Adrenal gland (tissue), 12 donors: ENCODE data around the gene ATP6V1G1. TPM values are rescaled to one million over a fixed set of nuclear protein-coding genes. Genes with fewer than 3 reads are reported as not detected.
"Not testable (repeated sequence)": the region's sequence is repeated elsewhere in the genome, so short reads cannot be mapped to it uniquely, and the experiment has no call there.

Experiments
- DNase-seq, 7 donors: peaks; one replicate each; pipeline ENCODE4 v3.0.0-alpha.2; 2019 to 2020
- H3K27ac ChIP-seq, 5 donors: fragments of 200-600 bp; sonication (generic) in 4 of 5; 1 replicate in 3 of 5; 2 replicates in 2 of 5; pipeline versions ENCODE4 v1.5.1 to v1.8.0; 2016 to 2020; ENCODE audit warnings: mild to moderate bottlenecking in 1 of 5
- H3K27me3 ChIP-seq: fragments of 200-600 bp; 2 replicates; pipeline ENCODE4 v1.8.0; 2021
- H3K36me3 ChIP-seq, 2 donors: fragments of 200-600 bp; replicated peaks in 1 of 2; 1 replicate in 1 of 2; 2 replicates in 1 of 2; pipeline versions ENCODE4 v1.5.1 to v1.8.0; 2018 to 2022
- H3K4me1 ChIP-seq, 2 donors: fragments of 200-600 bp; replicated peaks in 1 of 2; 1 replicate in 1 of 2; 2 replicates in 1 of 2; pipeline versions ENCODE4 v1.5.1 to v1.8.0; 2018 to 2021
- H3K4me3 ChIP-seq, 4 donors: fragments of 200-600 bp; sonication (generic) in 3 of 4; one replicate each; pipeline ENCODE4 v1.5.1; 2016 to 2018
- H3K9me3 ChIP-seq, 3 donors: fragments of 200-600 bp; sonication (generic) in 1 of 3; replicated peaks in 1 of 3; 1 replicate in 2 of 3; 2 replicates in 1 of 3; pipeline versions ENCODE4 v1.5.1 to v1.8.0; 2016 to 2021
- CTCF ChIP-seq, 6 experiments: fragments of 450-650 bp in 4 of 6; fragments of 200-600 bp in 2 of 6; sonication (generic) in 1 of 6; IDR thresholded peaks; 1 replicate in 5 of 6; 2 replicates in 1 of 6; pipeline versions ENCODE4 v1.5.1 to v1.8.0; 2016 to 2021; ENCODE audit warnings: antibody characterized with exemption in 6 of 6, mild to moderate bottlenecking in 2 of 6, moderate library complexity in 1 of 6
- POLR2A ChIP-seq, 2 donors: fragments of 450-650 bp; IDR thresholded peaks; one replicate each; pipeline ENCODE4 v1.6.1; 2017; ENCODE audit warnings: antibody characterized with exemption in 2 of 2, mild to moderate bottlenecking in 2 of 2, moderate library complexity in 1 of 2
- WGBS, 4 donors: extraction: QIAGEN DNeasy Blood & Tissue Kit in 2 of 4; methylation state at CpG; one replicate each; pipeline versions ENCODE4 v1.1.5 to v1.1.7; 2013 to 2017; 5-methylcytosine and 5-hydroxymethylcytosine counted together
- intact Hi-C, 2 donors: fragments of 100-400 bp; cut with DNase I; formaldehyde crosslinking; loops; one replicate each; pipeline versions ENCODE4 v1.14.1 to v1.15.0; 2022 to 2023
- polyA plus RNA-seq, 3 donors: library from polyadenylated mRNA; stranded (reverse); fragments of 200-250 nt in 2 of 3; fragments of 350-450 nt in 1 of 3; fragmentation: Illumina TruSeq in 1 of 3; extraction: RNeasy Lipid Tissue Mini Kit (QIAGEN cat#74804) in 1 of 3; gene quantifications; one replicate each; pipeline ENCODE4 v1.2.3, GENCODE V29; 2013 to 2014
- total RNA-seq, 9 donors: library from RNA; depleted of rRNA in 4 of 9; stranded (reverse); fragments of >200 nt in 4 of 9; fragments of 120-200 nt in 1 of 9; fragmentation: NEBNext Ultra II Directional in 1 of 9; extraction: Animal tissue kit (Norgen Biotek cat#: 25700) in 1 of 9; gene quantifications; one replicate each; pipeline versions ENCODE4 v1.1.0 to v1.2.4, GENCODE V29; 2013 to 2023
- donor health status: healthy with polysubstance abuse.
- donor health status: Bipolar disorder and iron deficiency.
- donor health status: DM: yes; HTN: yes; CAD: no.
- donor health status: DM: no; HTN: no; CAD: no.
- donor health status: DM: no; HTN: no; CAD: no.
- donor health status: DM: yes; HTN: yes; CAD: no.

The ATP6V1G1 gene
- total and polyA plus RNA-seq, 12 donors, result 109 to 375 (median 182) TPM

GRCh38 chr9:114570742-114571141, 16.8 kb upstream of the ATP6V1G1 start:
- H3K36me3 ChIP-seq, result no peaks in the 10 kb centered on the region
- no peak for DNase-seq
- intact Hi-C loops, result no loop called here
- H3K4me1 ChIP-seq, result peaks cover 0 to 5% of the 10 kb centered on the region in 2 donors
- no peaks in the 10 kb centered on the region for H3K27me3 ChIP-seq
- 75 to 79% (median 77%) methylated on average over 7 of the region's 7 CpGs for WGBS, 4 donors
- H3K9me3 ChIP-seq, result no peaks in the 10 kb centered on the region
- H3K27ac ChIP-seq, result no peak overlapping the region
- TF ChIP-seq CTCF (IDR thresholded peaks at IDR 0.05), result no peak
- no peak for TF ChIP-seq POLR2A (IDR thresholded peaks at IDR 0.05)
- H3K4me3 ChIP-seq, result no peak overlapping the region

- Histone ChIP-seq H3K9me3 (no peaks in the 10 kb centered on the region), H3K4me1 (peaks cover 0 to under 1% of the 10 kb centered on the region in 2 donors), H3K27ac (no peak overlapping the region), H3K4me3 (no peak overlapping the region), H3K36me3 (no peaks in the 10 kb centered on the region), H3K27me3 (no peaks in the 10 kb centered on the region)
- 51 to 59% (median 52%) methylated on average over 3 of the region's 3 CpGs for WGBS, 4 donors
- intact Hi-C loops, result no loop called here
- TF ChIP-seq CTCF (IDR thresholded peaks at IDR 0.05) (no peak), POLR2A (IDR thresholded peaks at IDR 0.05) (no peak)
- DNase-seq, result peak in 1 of 7 donors; percentile 23
Measured at GRCh38 chr9:114571391-114571790, 16.2 kb upstream of the ATP6V1G1 start.

GRCh38 chr9:114572199-114572598, 15.4 kb upstream of the ATP6V1G1 start:
- TF ChIP-seq POLR2A (IDR thresholded peaks at IDR 0.05), result no peak
- TF ChIP-seq CTCF (IDR thresholded peaks at IDR 0.05), result no peak
- DNase-seq, result no peak
- H3K27ac ChIP-seq, result no peak overlapping the region
- no peaks in the 10 kb centered on the region for H3K9me3 ChIP-seq
- H3K4me3 ChIP-seq, result no peak overlapping the region
- no peaks in the 10 kb centered on the region for H3K4me1 ChIP-seq
- intact Hi-C loops, result no loop called here
- H3K36me3 ChIP-seq, result no peaks in the 10 kb centered on the region
- 82 to 91% (median 87%) methylated on average over 6 of the region's 6 CpGs for WGBS, 4 donors
- H3K27me3 ChIP-seq, result no peaks in the 10 kb centered on the region

GRCh38 chr9:114574438-114574837, 13.1 kb upstream of the ATP6V1G1 start:
- Histone ChIP-seq H3K4me1 (no peaks in the 10 kb centered on the region), H3K9me3 (no peaks in the 10 kb centered on the region), H3K27me3 (no peaks in the 10 kb centered on the region), H3K36me3 (no peaks in the 10 kb centered on the region), H3K27ac (no peak overlapping the region), H3K4me3 (no peak overlapping the region)
- DNase-seq, result no peak
- WGBS, 4 donors, result 33 to 45% (median 40%) methylated on average over 1 of the region's 1 CpG
- intact Hi-C loops, result no loop called here
- no peak for TF ChIP-seq CTCF (IDR thresholded peaks at IDR 0.05)
- TF ChIP-seq POLR2A (IDR thresholded peaks at IDR 0.05), result no peak

- H3K9me3 ChIP-seq, H3K27ac ChIP-seq, H3K4me1 ChIP-seq, H3K27me3 ChIP-seq, H3K4me3 ChIP-seq, DNase-seq, H3K36me3 ChIP-seq, intact Hi-C loops: not testable (repeated sequence)
- WGBS, 4 donors, result 77 to 83% (median 81%) methylated on average over 5 of the region's 5 CpGs
Measured at GRCh38 chr9:114576779-114577178, 10.8 kb upstream of the ATP6V1G1 start.

GRCh38 chr9:114578134-114578533, 9.4 kb upstream of the ATP6V1G1 start:
- H3K4me3 ChIP-seq, DNase-seq, H3K27me3 ChIP-seq, H3K36me3 ChIP-seq, H3K4me1 ChIP-seq, H3K27ac ChIP-seq, intact Hi-C loops, H3K9me3 ChIP-seq: not testable (repeated sequence)
- WGBS, 4 donors, result 74 to 90% (median 80%) methylated on average over 5 of the region's 5 CpGs
